GM19238 (cell line): ENCODE data around the gene UCK2.

ENCODE experiments used
- DNase-seq: peaks from one replicate; pipeline ENCODE4 v3.0.0; 2011; ENCODE audit warnings: low spot score; ENCODE audit not compliant: insufficient read length

Gene UCK2

DNA sequence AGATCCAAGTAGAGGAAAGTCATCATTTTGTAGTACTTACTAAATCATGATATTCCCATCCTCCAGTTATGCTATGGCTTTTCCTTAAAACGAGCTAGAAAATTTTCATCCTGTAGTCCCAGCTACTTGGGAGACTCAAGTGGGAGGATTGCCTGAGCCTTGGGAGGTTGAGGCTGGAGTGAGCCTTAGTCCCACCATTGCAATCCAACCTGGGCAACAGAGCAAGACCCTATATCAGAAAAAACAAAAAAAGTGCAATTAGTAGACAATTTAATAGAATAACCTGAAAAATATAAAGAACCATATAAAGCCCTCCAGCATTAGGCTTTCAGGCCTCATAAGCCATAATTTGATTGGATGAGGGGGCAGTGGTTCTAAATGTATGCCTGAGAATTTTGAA is 6.8 kb downstream of the UCK2 start:
- no peak for DNase-seq

DNA sequence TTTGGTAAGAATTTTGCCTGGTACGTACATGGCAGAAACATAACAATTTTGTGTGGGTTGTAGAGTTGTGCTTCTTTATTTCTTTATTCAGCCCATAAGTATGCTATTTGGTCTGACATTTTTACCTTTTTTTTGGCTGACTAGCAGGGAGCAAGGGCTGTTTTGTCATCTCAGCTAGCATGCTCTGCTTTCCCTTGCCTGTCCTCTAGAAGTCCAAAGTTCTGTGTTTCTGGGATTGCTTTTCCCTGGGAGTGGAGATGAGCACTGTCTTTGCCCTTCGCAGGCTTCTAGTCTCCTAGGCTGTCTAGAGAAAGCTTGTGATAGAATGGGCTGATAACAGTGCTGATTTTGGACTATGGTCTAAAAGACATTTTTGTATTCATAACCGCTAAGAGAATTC is 7.5 kb downstream of the UCK2 start:
- no peak for DNase-seq

DNA sequence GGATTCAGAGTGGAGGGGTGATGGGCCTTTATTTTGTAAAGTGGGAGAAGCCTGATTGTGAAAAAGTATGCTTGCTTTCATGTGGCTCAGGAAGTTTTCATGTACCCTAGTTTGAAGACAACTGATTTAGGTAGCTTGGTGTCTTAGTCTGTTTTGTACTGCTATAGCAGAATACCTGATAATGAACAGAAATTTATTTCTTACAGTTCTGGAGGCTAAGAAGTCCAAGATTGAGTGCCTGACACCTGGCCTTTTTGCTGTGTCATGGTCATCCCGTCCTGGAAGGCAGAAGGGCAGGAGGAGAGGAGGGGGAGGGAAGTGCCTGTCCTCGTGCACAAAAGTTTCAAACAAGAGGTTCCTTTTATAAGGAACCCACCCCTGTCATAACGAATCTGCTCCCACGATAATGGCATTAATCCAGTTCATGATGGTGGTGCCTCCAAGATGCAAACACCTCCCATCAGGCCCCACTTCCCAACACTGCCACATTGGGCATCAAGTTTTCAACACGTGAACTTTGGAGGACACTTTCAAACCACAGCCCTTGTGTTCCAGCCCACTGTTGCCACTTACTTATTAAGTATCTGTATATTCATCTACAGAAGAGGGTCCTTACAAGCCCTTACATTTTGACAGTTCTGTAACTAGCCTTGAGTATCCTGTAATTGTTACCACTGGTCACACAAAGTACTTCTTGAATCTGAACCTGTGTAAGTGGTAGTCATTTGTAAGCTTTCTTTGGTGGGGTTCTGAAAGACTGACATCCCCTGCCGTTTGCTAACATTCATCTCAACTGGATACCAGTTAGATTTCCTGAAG is 9.5 kb downstream of the UCK2 start:
- DNase-seq = no peak

DNA sequence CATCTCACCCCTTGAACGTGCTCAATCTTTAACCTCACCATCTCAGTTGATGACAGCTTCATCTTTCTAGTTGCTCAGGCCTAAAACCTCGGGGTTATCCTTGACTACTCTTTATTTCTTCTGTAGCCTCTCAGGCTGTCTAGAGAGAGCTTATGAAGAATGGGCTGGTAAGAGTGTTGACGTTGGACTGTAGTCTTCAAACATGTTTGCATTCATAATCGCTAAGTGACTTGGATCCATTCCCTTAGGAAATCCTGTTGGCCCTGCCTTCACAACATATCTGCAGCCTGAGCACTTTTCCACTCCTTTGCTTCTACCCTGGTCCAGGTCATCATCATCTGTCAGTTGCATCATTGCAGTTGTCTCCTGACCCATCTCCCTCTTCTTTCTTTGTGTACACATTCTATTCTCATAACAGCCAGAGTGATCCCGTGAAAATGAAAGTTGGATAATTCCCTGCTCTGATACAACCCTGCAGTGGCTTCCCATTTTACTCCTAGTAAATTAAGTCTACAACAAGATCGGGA is 10.5 kb downstream of the UCK2 start:
- DNase-seq = no peak

DNA sequence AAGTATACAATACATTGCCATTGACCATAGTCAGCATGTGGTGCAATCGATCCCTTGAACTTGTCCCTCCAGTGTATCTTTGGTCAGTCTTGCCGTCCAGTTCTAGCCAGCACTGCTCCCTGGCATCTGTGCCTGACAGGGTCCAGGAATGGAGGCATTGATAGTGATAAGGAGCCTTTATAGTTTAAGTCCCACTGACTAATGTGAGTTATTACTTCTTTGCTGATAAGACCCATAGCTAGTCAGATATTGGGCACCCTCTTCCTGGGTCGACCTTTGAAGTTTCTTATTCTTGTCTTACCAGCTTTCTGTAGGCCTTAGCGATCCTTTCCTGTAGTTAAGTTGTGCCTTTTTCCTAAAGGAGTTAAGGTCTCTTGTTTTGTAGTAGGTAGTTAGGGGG is 13.0 kb downstream of the UCK2 start:
- DNase-seq = no peak

DNA sequence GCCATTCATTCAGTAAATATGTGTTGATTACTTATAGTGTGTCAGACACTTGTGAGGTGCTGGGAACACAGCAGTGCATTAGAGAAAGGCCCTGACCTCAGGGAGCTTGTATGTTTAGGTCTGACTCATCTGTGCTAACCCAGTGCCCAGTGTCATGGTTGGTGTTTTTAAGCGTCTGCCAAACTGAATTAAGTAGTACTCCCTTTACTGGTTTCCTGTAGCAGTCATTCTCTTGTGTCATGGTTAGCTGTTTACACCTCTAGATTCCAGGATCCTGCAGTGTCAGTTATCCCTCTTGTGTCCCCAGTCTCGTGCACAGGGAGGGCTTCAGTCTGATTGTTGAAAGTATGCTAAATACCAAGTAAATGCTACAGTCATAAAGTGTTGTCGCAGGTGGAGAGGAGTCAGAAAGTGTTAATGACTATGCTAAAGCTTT is 14.2 kb downstream of the UCK2 start:
- no peak for DNase-seq

DNA sequence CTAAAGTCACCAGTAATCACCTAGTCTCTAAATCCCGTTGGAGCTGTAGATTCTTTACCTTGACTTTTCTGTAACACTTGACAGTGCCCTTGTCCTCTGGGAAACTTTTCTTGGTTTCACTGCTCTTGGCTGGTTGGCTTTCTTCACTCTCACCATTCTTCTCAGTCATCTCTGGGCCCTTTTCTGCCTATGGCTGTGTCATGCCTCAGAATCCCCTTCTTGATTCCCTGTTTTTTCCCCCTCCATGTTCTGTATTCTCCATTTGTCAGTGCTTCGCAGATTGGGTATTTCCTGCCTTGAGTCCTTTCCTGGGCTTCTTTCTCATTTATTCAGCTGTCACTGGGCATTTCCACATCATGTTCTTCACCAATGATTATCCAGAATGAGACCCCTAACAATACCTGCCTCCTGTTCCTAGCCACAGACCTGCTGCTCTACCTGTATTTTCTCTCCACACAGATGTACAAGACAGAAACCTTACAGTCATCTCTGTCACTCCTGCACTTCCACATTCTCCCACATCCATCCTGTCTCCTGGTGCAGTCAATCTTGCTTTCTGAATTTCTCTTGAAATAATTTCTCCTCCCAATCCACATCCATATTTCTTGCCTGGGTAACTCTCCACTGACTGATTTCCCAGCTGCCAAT is 14.7 kb downstream of the UCK2 start:
- DNase-seq = no peak

DNA sequence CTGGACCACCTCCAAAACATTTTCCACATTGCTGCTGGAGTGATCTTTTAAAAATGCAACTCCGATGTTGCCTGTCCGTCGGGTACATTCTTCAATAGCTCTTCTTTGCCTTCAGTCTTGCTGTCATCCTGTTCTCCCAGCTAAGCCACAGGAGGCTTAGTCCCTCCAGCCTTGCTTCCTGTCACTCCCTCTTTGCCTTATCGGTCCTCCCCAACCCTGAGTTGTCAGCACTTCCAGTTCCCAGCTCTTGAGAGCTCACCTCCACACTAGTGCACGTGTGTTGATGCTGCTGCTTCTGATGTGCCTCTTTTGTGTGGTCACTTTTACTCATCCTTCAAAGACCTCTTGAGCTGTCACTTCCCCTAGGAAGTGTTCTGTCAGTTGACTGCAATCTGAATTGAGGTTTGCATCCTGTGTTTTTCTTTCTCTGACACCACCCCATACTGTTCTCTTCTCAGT is 15.3 kb downstream of the UCK2 start:
- DNase-seq = no peak

DNA sequence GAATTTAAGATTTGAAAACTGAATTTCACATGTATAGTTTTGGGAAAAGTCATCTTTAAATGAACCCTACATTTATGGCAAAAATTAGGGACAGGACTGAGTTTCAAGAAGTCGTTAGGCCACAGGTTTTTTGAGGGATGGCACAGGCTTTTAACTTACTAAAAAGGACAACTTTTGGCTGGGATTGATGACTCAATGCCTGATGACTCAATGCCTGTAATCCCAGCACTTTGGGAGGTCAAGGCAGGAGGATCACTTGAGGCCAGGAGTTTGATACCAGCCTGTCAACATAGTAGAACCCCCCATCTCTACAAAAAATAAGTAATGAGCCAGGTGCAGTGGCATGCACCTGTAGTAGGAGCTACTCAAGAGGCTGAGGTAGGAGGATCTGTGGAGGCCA is 15.9 kb downstream of the UCK2 start:
- DNase-seq = no peak

DNA sequence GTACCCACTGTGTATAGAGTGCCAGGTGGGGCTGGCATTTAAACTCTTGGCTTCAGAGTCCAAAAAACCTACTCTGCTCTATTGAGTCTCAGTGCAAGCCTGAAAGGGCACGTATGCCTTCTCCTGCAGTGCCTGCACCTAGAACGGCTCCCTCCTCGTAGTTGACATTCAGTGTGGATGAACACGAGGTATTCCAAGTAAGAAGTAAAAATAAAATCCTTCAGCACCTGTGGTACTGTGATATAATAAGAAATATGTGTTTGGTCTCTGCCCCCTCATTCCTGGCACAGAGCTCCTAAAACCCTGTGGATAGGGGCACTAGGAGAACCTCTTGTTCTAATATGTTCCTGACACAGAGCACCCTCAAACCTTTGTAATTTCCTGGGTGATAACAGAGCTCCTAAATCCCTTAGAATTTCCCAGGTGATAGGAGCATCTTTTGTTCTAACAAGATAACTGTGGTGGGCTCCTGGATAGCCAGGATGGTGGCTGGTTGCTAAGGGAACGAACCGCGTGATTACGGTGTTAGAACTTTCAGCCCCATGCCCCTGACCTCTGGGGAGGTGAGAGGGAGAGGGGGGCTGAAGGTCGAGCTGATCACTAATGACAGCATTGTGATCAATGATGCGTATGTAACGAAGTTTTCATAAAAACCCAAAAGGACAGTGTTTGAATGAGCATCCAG is 16.8 kb downstream of the UCK2 start:
- DNase-seq = no peak

DNA sequence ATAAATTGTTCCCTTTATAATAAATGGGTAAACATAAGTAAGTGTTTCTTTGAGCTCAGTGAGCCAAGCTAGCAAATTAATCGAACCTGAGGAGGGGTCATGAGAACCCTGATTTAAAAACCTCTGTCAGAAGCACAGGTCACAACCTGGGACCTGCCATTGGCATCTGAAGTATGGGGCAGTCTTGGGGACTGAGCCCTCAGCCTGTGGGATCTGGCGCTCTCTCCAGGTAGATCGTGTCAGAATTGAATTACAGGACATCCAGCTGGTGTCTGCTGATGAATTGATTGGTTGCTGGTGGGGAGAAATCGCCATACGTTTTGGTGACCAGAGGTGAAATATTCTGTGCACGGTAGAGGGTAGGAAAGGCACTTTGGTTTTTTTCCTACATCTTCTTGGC is 17.5 kb downstream of the UCK2 start:
- no peak for DNase-seq

DNA sequence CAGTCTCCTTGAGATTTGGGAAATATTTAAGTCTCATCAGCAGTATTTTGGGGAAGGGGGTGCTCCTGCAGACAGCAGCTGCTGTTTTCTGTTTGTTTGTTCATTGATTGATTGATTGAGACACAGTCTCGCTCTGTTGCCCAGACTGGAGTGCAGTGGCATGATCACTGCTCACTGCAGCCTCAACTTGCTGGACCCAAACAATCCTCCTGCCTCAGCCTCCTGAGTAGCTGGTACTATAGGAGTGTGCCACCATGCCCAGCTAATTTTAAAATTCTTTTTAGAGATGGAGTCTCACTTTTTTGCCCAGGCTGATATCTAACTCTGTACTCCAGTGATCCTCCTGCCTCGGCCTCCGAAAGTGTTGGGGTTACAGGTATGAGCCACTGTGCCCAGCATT is 18.2 kb downstream of the UCK2 start:
- no peak for DNase-seq

DNA sequence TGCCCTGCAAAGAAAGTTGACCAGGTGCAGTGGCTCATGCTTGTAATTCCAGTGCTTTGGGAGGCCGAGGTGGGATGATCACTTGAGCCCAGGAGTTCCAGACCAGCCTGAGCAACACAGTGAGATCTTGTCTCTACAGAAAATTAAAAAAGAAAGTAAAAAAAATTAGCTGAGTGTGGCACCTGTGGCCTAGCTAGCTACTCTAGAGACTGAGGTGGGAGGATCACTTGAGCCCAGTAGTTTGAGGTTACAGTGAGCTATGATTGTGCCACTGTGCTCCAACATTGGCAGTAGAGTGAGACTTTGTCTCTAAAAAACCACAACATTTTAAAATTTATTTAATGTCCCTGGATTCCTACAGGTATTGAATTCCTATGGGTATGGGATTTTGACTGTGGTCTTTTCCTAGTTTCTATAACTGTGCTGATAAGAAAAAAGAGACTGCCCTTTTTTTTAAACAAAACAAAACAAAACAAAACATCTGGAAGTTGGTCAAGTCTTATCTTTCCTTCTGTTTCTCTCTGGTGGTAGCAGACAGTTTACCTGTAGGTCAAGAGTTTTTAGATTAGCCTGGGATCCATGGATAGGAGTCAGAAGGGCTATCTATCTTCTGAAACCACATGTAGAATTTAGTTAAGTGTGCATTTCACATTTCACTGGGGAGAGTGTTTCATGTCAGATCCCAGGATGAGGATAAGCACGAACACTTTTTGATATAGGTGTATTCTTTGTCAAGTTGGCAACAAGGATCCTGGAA is 18.8 kb downstream of the UCK2 start:
- DNase-seq = no peak

DNA sequence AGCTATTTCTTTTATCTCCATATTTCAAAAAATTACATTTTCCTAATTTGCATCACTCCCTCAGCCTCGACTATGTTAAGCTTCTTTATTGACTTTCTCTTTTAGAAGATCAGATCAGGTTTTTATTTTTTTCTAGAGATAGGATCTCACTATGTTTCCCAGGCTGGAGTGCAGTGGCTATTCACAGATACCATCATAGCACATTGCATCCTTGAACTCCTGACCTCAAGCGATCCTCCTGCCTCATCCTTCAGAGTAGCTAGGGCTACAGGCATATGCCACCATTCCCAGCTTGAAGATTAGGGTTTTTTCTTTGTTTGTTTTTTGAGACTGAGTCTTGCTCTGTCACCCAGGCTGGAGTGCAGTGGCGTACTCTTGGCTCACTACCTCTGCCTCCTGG is 20.1 kb downstream of the UCK2 start:
- no peak for DNase-seq

DNA sequence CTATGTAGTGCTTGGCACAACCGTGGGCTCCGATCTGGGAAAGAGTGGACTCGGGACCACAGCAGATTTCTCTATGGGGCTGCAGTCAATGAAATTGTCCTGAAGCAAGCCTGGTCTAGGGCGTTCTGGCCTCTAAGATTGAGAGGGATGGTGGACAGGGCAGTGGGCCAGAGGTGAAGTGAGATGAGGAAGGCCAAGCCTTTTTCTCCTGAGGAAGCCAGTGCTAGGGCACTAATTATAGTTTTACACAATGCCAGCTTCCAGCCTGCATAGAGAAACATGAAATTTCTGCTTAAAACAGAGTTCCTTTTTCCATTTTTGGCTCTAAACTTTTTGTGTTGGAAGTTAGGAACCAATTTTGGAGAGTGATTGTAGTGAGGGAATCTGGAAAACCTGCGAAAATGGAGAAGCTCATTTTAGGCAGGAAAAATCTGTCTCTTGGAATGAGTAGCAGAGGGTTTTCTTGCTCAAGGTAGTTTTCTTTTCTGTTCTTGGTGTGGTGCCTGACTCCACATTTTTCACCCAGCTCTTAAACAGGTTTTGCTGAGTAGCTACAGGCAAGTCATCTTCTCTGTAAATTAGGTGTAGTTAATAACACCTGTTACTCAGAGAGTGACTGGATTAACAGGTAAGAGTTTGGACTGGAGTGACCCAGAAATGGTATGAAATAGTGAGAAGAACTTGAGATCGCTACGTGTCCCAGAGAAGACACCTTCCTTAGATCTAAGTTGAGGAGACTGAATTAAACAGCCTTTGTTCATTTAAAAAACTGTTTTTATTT is 22.1 kb downstream of the UCK2 start:
- no peak for DNase-seq

DNA sequence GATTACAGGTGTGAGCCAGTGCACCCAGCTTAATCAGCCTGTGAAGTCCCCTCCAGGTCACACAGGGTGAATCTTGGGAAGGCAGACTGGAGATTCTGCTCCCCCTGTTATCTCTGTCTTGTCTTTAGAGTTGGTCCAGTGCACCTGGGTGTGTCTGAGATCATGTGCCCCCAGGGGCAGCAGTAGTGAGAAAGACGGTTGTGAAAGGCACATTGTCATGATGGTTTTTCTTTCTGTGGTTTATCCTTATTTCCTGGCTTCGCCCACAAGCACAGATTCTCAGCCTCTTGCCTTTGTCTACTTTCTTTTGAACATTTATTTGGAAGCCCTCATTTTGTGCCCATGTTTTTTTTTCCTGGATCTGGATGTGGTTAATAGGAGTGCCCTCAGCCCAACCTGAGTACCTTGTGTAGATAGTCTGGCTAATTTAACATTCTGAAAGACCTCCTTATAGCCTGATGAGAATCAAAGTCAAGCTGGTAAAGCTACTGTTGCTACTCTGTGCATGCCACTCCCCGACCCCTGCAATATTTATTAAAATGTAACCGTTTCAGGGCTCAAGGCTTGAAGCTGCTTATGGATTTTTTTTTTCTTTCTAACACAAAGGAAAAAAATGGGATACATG is 23.7 kb downstream of the UCK2 start:
- DNase-seq = peak; percentile 34

DNA sequence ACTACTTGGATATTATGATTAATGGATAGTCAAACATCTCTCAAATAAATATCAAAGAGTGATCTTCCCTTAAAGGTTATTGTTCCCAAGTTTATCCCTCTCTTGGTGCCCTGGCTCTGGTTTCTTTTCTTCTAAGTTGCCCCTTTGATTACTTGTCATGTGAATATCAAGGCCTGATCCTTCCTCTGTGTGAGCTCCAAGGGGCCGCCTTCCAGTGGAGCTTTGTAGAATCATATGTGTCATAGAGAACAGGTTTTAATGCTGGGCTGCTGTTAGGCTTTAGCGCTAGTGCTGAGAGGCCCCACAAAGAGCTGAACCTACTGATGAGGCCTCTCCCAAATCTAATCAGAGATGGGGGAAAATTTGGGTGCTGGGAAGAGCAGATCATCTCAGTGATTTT is 25.5 kb downstream of the UCK2 start:
- DNase-seq = no peak

DNA sequence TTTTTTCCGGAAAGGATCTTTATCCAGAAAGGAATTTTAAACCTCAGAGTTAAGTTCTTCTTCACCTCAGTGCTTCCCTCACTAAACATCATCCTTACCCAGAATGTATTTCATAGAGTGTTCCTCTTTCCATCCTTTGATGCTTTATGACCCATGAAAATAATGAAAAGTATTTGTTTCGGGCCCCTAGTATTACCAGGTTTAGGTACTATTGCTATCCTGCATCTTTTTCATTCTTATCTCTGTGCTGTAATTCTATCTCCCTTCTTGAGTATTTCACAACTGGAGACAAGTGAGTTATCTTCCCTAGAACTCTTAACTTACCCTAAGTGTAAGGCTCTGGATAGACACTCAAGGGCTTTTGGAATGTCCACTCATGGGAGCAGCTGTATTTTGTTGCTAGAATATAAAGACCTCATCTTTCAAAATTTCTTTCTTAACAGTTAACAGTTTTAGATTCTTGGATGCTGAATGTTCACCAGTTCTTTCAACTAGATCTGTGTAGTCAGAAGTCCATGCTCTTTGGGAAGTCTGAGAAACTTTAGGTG is 26.2 kb downstream of the UCK2 start:
- no peak for DNase-seq

DNA sequence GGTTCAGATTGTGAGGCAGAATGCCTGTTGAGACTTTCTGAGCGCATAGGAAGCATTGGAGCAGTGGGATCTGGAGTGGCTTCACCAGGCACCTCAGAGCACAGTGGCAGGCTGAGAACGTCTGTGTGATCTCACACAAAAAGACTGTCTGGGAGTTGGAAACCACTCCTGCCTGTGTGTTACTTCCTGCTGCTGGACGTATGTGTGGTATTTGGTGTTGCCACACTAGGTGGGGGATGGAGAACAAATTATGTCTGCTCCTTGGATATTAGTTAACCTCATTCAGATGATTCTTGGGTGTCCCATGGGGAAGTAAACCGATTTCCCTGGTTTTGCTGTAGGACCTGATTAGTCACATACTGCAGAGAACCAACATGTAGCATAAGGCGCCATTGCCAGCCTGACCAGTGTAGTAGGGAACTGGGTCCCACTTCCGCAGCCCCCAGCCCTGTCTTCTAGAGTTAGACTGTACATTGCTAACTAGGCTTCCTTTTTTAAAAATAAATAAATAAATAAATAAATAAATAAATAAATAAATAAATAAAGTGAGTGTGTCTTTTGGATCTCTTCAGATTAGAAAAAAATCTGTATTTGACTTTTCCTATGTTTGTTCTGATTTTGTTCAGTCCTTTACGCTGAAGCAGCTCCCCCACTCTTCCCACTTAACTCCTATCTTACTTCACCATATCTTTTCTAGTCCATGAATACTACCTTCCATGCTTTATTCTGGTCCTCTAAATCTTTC is 26.9 kb downstream of the UCK2 start:
- DNase-seq = no peak
